Transverse colon (tissue), 4 donors: ENCODE results near the gene NDST4. TPM values are rescaled to one million over a fixed set of nuclear protein-coding genes. Genes with fewer than 3 reads are reported as not detected.

Source experiments
- DNase-seq: peaks from one replicate; pipeline ENCODE4 v3.0.0-alpha.2; 2019
- H3K27ac ChIP-seq, 4 donors: fragments of 200-600 bp; sonication (generic); 2 replicates each; pipeline ENCODE4 v1.5.1; 2016 to 2018; ENCODE audit warnings: inconsistent platforms in 4 of 4
- H3K27me3 ChIP-seq: fragments of 200-600 bp; sonication (generic); 2 replicates; pipeline ENCODE4 v1.5.1; 2017; ENCODE audit warnings: inconsistent platforms
- H3K36me3 ChIP-seq, 4 donors: fragments of 200-600 bp; sonication (generic); 2 replicates each; pipeline ENCODE4 v1.5.1; 2017 to 2019; ENCODE audit warnings: inconsistent platforms in 4 of 4
- H3K4me1 ChIP-seq, 4 donors: fragments of 200-600 bp; sonication (generic); 2 replicates each; pipeline ENCODE4 v1.5.1; 2017 to 2020; ENCODE audit warnings: inconsistent platforms in 4 of 4
- H3K4me3 ChIP-seq, 4 donors: fragments of 200-600 bp; sonication (generic); 1 replicate in 1 of 4; 2 replicates in 3 of 4; pipeline versions ENCODE4 v1.5.1 to v1.6.1; 2017 to 2019; ENCODE audit warnings: inconsistent platforms in 4 of 4
- H3K9me3 ChIP-seq, 2 donors: fragments of 200-600 bp; sonication (generic); 2 replicates each; pipeline ENCODE4 v1.5.1; 2017 to 2019; ENCODE audit warnings: inconsistent platforms in 2 of 2
- CTCF ChIP-seq, 5 experiments: fragments of 200-600 bp in 3 of 5; fragments of 450-650 bp in 2 of 5; sonication (generic) in 3 of 5; IDR thresholded peaks; 1 replicate in 2 of 5; 2 replicates in 3 of 5; pipeline ENCODE4 v1.5.1; 2016 to 2017; ENCODE audit warnings: antibody characterized with exemption in 5 of 5, inconsistent platforms in 3 of 5, mild to moderate bottlenecking in 2 of 5, moderate library complexity in 1 of 5
- EP300 ChIP-seq: sonication (generic); formaldehyde crosslinking; IDR thresholded peaks from one replicate; pipeline ENCODE4 v1.6.1; 2017; ENCODE audit warnings: antibody characterized with exemption, low read depth
- POLR2A ChIP-seq: fragments of 450-650 bp; IDR thresholded peaks from one replicate; pipeline ENCODE4 v1.6.1; 2016; ENCODE audit warnings: antibody characterized with exemption, mild to moderate bottlenecking, moderate library complexity
- POLR2AphosphoS5 ChIP-seq, 3 donors: sonication (generic); formaldehyde crosslinking; IDR thresholded peaks; one replicate each; pipeline ENCODE4 v1.6.1; 2016; ENCODE audit warnings: antibody characterized with exemption in 3 of 3
- WGBS, 2 donors: methylation state at CpG; one replicate each; pipeline ENCODE4 v1.1.5; 2018; ENCODE audit warnings: low coverage in 1 of 2; 5-methylcytosine and 5-hydroxymethylcytosine counted together
- in situ Hi-C, 4 donors: fragments of 200-750 bp; cut with MboI; loops; one replicate each; pipeline versions ENCODE4 v1.15.0 to v1.15.1; 2017; ENCODE audit warnings: low sequenced_read_pairs in 3 of 4, low pct_ligation_motif_present in 1 of 4, low pct_unique_long_range_greater_than_20kb in 1 of 4
- intact Hi-C: fragments of 100-400 bp; cut with DNase I; formaldehyde crosslinking; loops from one replicate; pipeline ENCODE4 v1.15.1; 2023; ENCODE audit warnings: low total_unique reads
- total RNA-seq, 4 donors: library from RNA; depleted of rRNA; stranded (reverse); fragments of >200 nt; gene quantifications; one replicate each; pipeline ENCODE4 v1.1.0, GENCODE V29; 2016

Gene NDST4
- total RNA-seq, 4 donors from 2014 or later: 0.14 TPM; not detected in 3

GRCh38 chr4:114922592-114922933, 190.9 kb downstream of the NDST4 start:
- Histone ChIP-seq H3K27ac (no peak overlapping the region), H3K4me1 (no peaks in the 10 kb centered on the region), H3K4me3 (no peak overlapping the region), H3K36me3 (no peaks in the 10 kb centered on the region), H3K9me3 (no peaks in the 10 kb centered on the region), H3K27me3 (no peaks in the 10 kb centered on the region)
- DNase-seq: no peak
- in situ Hi-C loops (no loop called here), intact Hi-C loops (no loop called here)
- WGBS, 2 donors: 62 to 80% methylated on average over 2 to 3 of the region's 3 CpGs
- TF ChIP-seq EP300 (no peak), POLR2A (no peak), CTCF (IDR thresholded peaks at IDR 0.05) (no peak), POLR2AphosphoS5 (IDR thresholded peaks at IDR 0.05) (no peak)

GRCh38 chr4:114921790-114922591, 191.4 kb downstream of the NDST4 start:
- in situ Hi-C loops: no loop called here
- 47 to 61% methylated on average over 6 to 13 of the region's 13 CpGs for WGBS, 2 donors
- H3K4me3 ChIP-seq: no peak overlapping the region
- H3K9me3 ChIP-seq: no peaks in the 10 kb centered on the region
- intact Hi-C loops: no loop called here
- TF ChIP-seq POLR2AphosphoS5 (IDR thresholded peaks at IDR 0.05): no peak
- TF ChIP-seq POLR2A: no peak
- H3K27ac ChIP-seq: no peak overlapping the region
- peak; percentile 6 for DNase-seq
- no peaks in the 10 kb centered on the region for H3K4me1 ChIP-seq
- no peaks in the 10 kb centered on the region for H3K27me3 ChIP-seq
- H3K36me3 ChIP-seq: no peaks in the 10 kb centered on the region

- 59 to 62% methylated on average over 3 of the region's 3 CpGs for WGBS, 2 donors
- Histone ChIP-seq H3K4me3 (no peak overlapping the region), H3K4me1 (no peaks in the 10 kb centered on the region), H3K36me3 (no peaks in the 10 kb centered on the region), H3K27ac (no peak overlapping the region), H3K9me3 (no peaks in the 10 kb centered on the region), H3K27me3 (no peaks in the 10 kb centered on the region)
- no peak for TF ChIP-seq POLR2AphosphoS5 (IDR thresholded peaks at IDR 0.05)
- no peak for TF ChIP-seq CTCF (IDR thresholded peaks at IDR 0.05)
- TF ChIP-seq POLR2A: no peak
- no peak for TF ChIP-seq EP300
- in situ Hi-C loops (no loop called here), intact Hi-C loops (no loop called here)
- DNase-seq: no peak
Measured at GRCh38 chr4:114921191-114921590, 192.2 kb downstream of the NDST4 start.

GRCh38 chr4:114911111-114911510, 202.3 kb downstream of the NDST4 start:
- Histone ChIP-seq H3K36me3 (no peaks in the 10 kb centered on the region), H3K4me3 (no peak overlapping the region), H3K27me3 (no peaks in the 10 kb centered on the region), H3K4me1 (no peaks in the 10 kb centered on the region), H3K9me3 (no peaks in the 10 kb centered on the region), H3K27ac (no peak overlapping the region)
- 85 to 88% methylated on average over 2 of the region's 2 CpGs for WGBS, 2 donors
- in situ Hi-C loops: no loop called here
- TF ChIP-seq EP300 (no peak), CTCF (IDR thresholded peaks at IDR 0.05) (no peak), POLR2AphosphoS5 (IDR thresholded peaks at IDR 0.05) (no peak), POLR2A (no peak)
- no peak for DNase-seq
- intact Hi-C loops: no loop called here

- intact Hi-C loops: no loop called here
- DNase-seq: no peak
- in situ Hi-C loops: no loop called here
- Histone ChIP-seq H3K27ac (no peak overlapping the region), H3K27me3 (no peaks in the 10 kb centered on the region), H3K36me3 (no peaks in the 10 kb centered on the region), H3K4me3 (no peak overlapping the region), H3K4me1 (no peaks in the 10 kb centered on the region), H3K9me3 (no peaks in the 10 kb centered on the region)
- TF ChIP-seq EP300 (no peak), POLR2AphosphoS5 (IDR thresholded peaks at IDR 0.05) (no peak), CTCF (IDR thresholded peaks at IDR 0.05) (no peak), POLR2A (no peak)
- 13 to 31% methylated on average over 2 of the region's 2 CpGs for WGBS, 2 donors
Measured at GRCh38 chr4:114907568-114907967, 205.9 kb downstream of the NDST4 start.
